Measurements from ENCODE around the gene RRP12. TPM values are rescaled to one million over a fixed set of nuclear protein-coding genes. Genes with fewer than 3 reads are reported as not detected.
"Not testable (repeated sequence)": the region's sequence is repeated elsewhere in the genome, so short reads cannot be mapped to it uniquely, and the experiment has no call there.

RRP12 gene
- total RNA-seq, 4 donors from 2014 or later = 14.9 to 33.4 (median 23.9) TPM

- intact Hi-C loops (cut with DNase I) = no loop called here
- TF ChIP-seq, protein P1, sequence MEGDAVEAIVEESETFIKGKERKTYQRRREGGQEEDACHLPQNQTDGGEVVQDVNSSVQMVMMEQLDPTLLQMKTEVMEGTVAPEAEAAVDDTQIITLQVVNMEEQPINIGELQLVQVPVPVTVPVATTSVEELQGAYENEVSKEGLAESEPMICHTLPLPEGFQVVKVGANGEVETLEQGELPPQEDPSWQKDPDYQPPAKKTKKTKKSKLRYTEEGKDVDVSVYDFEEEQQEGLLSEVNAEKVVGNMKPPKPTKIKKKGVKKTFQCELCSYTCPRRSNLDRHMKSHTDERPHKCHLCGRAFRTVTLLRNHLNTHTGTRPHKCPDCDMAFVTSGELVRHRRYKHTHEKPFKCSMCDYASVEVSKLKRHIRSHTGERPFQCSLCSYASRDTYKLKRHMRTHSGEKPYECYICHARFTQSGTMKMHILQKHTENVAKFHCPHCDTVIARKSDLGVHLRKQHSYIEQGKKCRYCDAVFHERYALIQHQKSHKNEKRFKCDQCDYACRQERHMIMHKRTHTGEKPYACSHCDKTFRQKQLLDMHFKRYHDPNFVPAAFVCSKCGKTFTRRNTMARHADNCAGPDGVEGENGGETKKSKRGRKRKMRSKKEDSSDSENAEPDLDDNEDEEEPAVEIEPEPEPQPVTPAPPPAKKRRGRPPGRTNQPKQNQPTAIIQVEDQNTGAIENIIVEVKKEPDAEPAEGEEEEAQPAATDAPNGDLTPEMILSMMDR (IDR thresholded peaks at IDR 0.05) = no peak
- TF ChIP-seq POLR2A (IDR thresholded peaks at IDR 0.05) = no peak
- peaks cover 0 to 14% (median 0%) of the 10 kb centered on the region in 3 donors for H3K36me3 ChIP-seq
- no peaks in the 10 kb centered on the region for H3K27me3 ChIP-seq
- WGBS, 2 donors = 88 to 89% methylated on average over 11 to 12 of the region's 12 CpGs
- H3K9me3 ChIP-seq = no peaks in the 10 kb centered on the region
- no peak overlapping the region for H3K27ac ChIP-seq
- H3K4me3 ChIP-seq = no peak overlapping the region
- no peak for DNase-seq
- H3K4me1 ChIP-seq = no peaks in the 10 kb centered on the region
These were observed 51.2 kb downstream of the RRP12 start for GRCh38 chr10:97349752-97350513.

DNA sequence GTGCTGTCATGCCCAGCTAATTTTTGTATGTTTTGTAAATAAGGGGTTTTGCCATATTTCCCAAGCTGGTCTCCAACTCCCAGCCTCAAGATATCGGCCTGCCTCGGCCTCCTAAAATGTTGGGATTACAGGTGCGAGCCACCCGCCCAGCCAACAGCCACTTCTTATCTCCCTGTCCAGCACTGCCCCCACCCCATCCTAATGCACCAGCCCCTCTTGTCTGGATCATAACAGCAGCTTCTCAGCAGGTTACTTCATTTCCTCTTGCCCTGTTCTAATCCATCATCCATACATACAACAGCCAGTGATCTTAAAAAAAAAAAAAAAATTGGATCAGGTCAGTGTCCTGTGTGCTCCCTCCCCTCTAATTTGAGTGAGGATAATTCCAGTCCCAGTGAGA is 53.8 kb downstream of the RRP12 start:
- Histone ChIP-seq H3K36me3 (peaks cover 0 to 5% (median 0%) of the 10 kb centered on the region in 3 donors), H3K9me3 (no peaks in the 10 kb centered on the region), H3K4me1 (no peaks in the 10 kb centered on the region), H3K27ac (no peak overlapping the region), H3K4me3 (no peak overlapping the region), H3K27me3 (no peaks in the 10 kb centered on the region)
- DNase-seq = no peak
- WGBS, 2 donors = 92 to 96% methylated on average over 4 of the region's 4 CpGs
- TF ChIP-seq, protein P1 (IDR thresholded peaks at IDR 0.05) = no peak
- intact Hi-C loops (cut with DNase I) = no loop called here

DNA sequence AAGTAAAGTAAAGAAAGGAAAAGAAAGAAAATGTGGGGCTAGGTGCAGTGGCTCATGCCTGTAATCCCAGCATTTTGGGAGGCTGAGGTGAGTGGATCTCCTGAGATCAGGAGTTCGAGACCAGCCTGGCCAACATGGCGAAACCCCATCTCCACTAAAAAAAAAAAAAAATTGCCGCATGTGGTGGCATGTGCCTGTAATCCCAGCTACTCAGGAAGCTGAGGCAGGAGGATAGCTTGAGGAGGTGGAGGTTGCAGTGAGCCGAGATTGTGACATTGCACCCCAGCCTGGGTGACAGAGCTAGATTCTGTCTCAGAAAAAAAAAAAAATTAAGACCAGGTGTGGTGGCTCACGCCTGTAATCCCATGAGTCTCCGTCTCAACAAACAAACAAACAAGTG is 57.5 kb downstream of the RRP12 start:
- DNase-seq; H3K36me3 ChIP-seq; H3K9me3 ChIP-seq; H3K27me3 ChIP-seq; H3K27ac ChIP-seq; H3K4me3 ChIP-seq; intact Hi-C loops (cut with DNase I); H3K4me1 ChIP-seq: not testable (repeated sequence)
- WGBS, 2 donors = 79 to 83% methylated on average over 6 of the region's 6 CpGs

- H3K36me3 ChIP-seq = no peaks in the 10 kb centered on the region
- no peaks in the 10 kb centered on the region for H3K27me3 ChIP-seq
- no peak overlapping the region for H3K4me3 ChIP-seq
- H3K9me3 ChIP-seq = no peaks in the 10 kb centered on the region
- H3K27ac ChIP-seq = no peak overlapping the region
- no peak for DNase-seq
- H3K4me1 ChIP-seq = peaks cover 3 to 19% (median 16%) of the 10 kb centered on the region in 3 donors
- TF ChIP-seq, protein P1 (IDR thresholded peaks at IDR 0.05) = no peak
- TF ChIP-seq POLR2A (IDR thresholded peaks at IDR 0.05) = no peak
- intact Hi-C loops (cut with DNase I) = no loop called here
- WGBS, 2 donors = 67 to 75% methylated on average over 2 of the region's 2 CpGs
These were observed 59.7 kb downstream of the RRP12 start for GRCh38 chr10:97341416-97341815.

DNA sequence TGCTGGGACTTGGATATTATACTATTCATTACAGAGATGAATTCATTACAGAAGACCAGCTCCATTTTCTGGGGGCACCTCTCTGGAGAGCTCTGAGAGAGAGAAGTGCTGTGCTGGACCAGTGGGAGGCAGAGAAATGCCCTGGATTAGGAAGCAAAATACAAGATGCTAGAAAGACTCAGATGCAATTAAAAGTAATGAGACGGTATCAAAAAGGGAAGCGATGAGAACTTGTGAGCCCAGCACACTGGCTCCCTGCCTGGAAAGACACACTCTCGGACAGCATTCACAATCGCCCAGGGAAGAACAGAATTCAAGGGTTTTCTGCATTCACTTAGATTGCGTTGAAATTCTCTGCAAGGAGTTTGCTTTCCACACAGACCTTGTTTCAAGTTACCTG is 63.1 kb downstream of the RRP12 start:
- TF ChIP-seq, protein P1 (IDR thresholded peaks at IDR 0.05) = no peak
- TF ChIP-seq POLR2A (IDR thresholded peaks at IDR 0.05) = no peak
- peak overlapping the region in 1 of 4 donors; percentile 95 for H3K27ac ChIP-seq

More for the DNA sequence above, 63.1 kb downstream of the RRP12 start:
- H3K27me3 ChIP-seq = no peaks in the 10 kb centered on the region
- H3K4me1 ChIP-seq = peaks cover 8 to 42% (median 30%) of the 10 kb centered on the region in 3 donors
- intact Hi-C loops (cut with DNase I) = loop anchor here (10.0 kb wide), 1 partner anchor 53 kb away; no protein-coding TSS in a partner anchor
- no peak overlapping the region for H3K4me3 ChIP-seq
- no peaks in the 10 kb centered on the region for H3K36me3 ChIP-seq
- DNase-seq = no peak
- H3K9me3 ChIP-seq = no peaks in the 10 kb centered on the region
- 60 to 62% methylated on average over 5 of the region's 5 CpGs for WGBS, 2 donors

Measured in esophagus squamous epithelium (tissue), 5 donors.